Thyroid gland (tissue), 4 donors: ENCODE measurements around the gene SDR9C7. TPM values are rescaled to one million over a fixed set of nuclear protein-coding genes. Genes with fewer than 3 reads are reported as not detected.

Source experiments
- DNase-seq, 2 donors: peaks; one replicate each; pipeline ENCODE4 v3.0.0-alpha.2; 2019
- H3K27ac ChIP-seq, 3 donors: fragments of 200-600 bp; sonication (generic); 1 replicate in 2 of 3; 2 replicates in 1 of 3; pipeline ENCODE4 v1.5.1; 2016 to 2019; ENCODE audit warnings: mild to moderate bottlenecking in 1 of 3, moderate library complexity in 1 of 3
- H3K27me3 ChIP-seq: fragments of 200-600 bp; sonication (generic); one replicate; pipeline ENCODE4 v1.5.1; 2019
- H3K36me3 ChIP-seq, 2 donors: fragments of 200-600 bp; sonication (generic); one replicate each; pipeline ENCODE4 v1.5.1; 2016 to 2019
- H3K4me1 ChIP-seq, 2 donors: fragments of 200-600 bp; sonication (generic); one replicate each; pipeline ENCODE4 v1.5.1; 2017 to 2019
- H3K4me3 ChIP-seq, 3 donors: fragments of 200-600 bp; sonication (generic); replicated peaks in 1 of 3; 1 replicate in 2 of 3; 2 replicates in 1 of 3; pipeline ENCODE4 v1.5.1; 2016; ENCODE audit warnings: mild to moderate bottlenecking in 1 of 3
- H3K9me3 ChIP-seq: fragments of 200-600 bp; sonication (generic); one replicate; pipeline ENCODE4 v1.5.1; 2017
- CTCF ChIP-seq, 6 experiments: fragments of 200-600 bp in 3 of 6; fragments of 450-650 bp in 3 of 6; sonication (generic) in 3 of 6; IDR thresholded peaks; one replicate each; pipeline ENCODE4 v1.5.1; 2016 to 2019; ENCODE audit warnings: antibody characterized with exemption in 6 of 6, mild to moderate bottlenecking in 2 of 6, inconsistent platforms in 1 of 6, moderate library complexity in 1 of 6
- POLR2A ChIP-seq, 2 donors: fragments of 450-650 bp; IDR thresholded peaks; one replicate each; pipeline ENCODE4 v1.6.1; 2017; ENCODE audit warnings: antibody characterized with exemption in 2 of 2, mild to moderate bottlenecking in 2 of 2, moderate library complexity in 1 of 2
- WGBS, 2 donors: methylation state at CpG; one replicate each; pipeline ENCODE4 v1.1.5; 2017; 5-methylcytosine and 5-hydroxymethylcytosine counted together
- intact Hi-C: fragments of 100-400 bp; cut with DNase I; formaldehyde crosslinking; loops from one replicate; pipeline ENCODE4 v1.15.1; 2023
- total RNA-seq, 4 donors: library from RNA; depleted of rRNA; stranded (reverse); fragments of >200 nt; gene quantifications; one replicate each; pipeline ENCODE4 v1.2.3, GENCODE V29; 2016

SDR9C7 gene
- total RNA-seq, 4 donors from 2014 or later, result not detected

GRCh38 chr12:56877195-56878009 lies 56.8 kb downstream of the SDR9C7 start:
- H3K4me3 ChIP-seq, result no peak overlapping the region
- intact Hi-C loops, result no loop called here
- H3K27ac ChIP-seq, result peak overlapping the region in 1 of 3 donors; percentile 52
- 65 to 79% methylated on average over 1 of the region's 1 CpG for WGBS, 2 donors
- no peaks in the 10 kb centered on the region for H3K36me3 ChIP-seq
- TF ChIP-seq POLR2A (IDR thresholded peaks at IDR 0.05) (no peak), CTCF (IDR thresholded peaks at IDR 0.05) (no peak)
- DNase-seq, result no peak
- no peaks in the 10 kb centered on the region for H3K9me3 ChIP-seq
- H3K27me3 ChIP-seq, result no peaks in the 10 kb centered on the region
- H3K4me1 ChIP-seq, result peaks cover 7 to 21% of the 10 kb centered on the region in 2 donors

GRCh38 chr12:56874821-56875220 lies 59.4 kb downstream of the SDR9C7 start:
- WGBS, 2 donors, result 74 to 80% methylated on average over 1 of the region's 1 CpG
- no peaks in the 10 kb centered on the region for H3K9me3 ChIP-seq
- H3K36me3 ChIP-seq, result no peaks in the 10 kb centered on the region
- intact Hi-C loops, result no loop called here
- no peak overlapping the region for H3K4me3 ChIP-seq
- H3K27ac ChIP-seq, result no peak overlapping the region
- no peaks in the 10 kb centered on the region for H3K27me3 ChIP-seq
- DNase-seq, result no peak
- H3K4me1 ChIP-seq, result peaks cover 7 to 16% of the 10 kb centered on the region in 2 donors
- TF ChIP-seq CTCF (IDR thresholded peaks at IDR 0.05), result no peak
- no peak for TF ChIP-seq POLR2A (IDR thresholded peaks at IDR 0.05)

- no peak for TF ChIP-seq CTCF (IDR thresholded peaks at IDR 0.05)
- no peak for TF ChIP-seq POLR2A (IDR thresholded peaks at IDR 0.05)
- H3K27me3 ChIP-seq, result no peaks in the 10 kb centered on the region
- intact Hi-C loops, result no loop called here
- no peak overlapping the region for H3K4me3 ChIP-seq
- H3K9me3 ChIP-seq, result no peaks in the 10 kb centered on the region
- no peak overlapping the region for H3K27ac ChIP-seq
- DNase-seq, result no peak
- WGBS, 2 donors, result 47 to 98% methylated on average over 1 of the region's 1 CpG
- H3K36me3 ChIP-seq, result no peaks in the 10 kb centered on the region
- H3K4me1 ChIP-seq, result peaks cover 7 to 8% of the 10 kb centered on the region in 2 donors
Measured at GRCh38 chr12:56873382-56873781, 60.8 kb downstream of the SDR9C7 start.

Other genes with a start within 250 kb of the SDR9C7 start
- gene PTGES3, start 246.1 kb downstream of the SDR9C7 start, total RNA-seq, result 100 to 1,000 TPM; 101 to 132 (median 124) TPM
- gene NACA, start 209.1 kb downstream of the SDR9C7 start, total RNA-seq, result 1,000 to 10,000 TPM; 1,034 to 1,717 (median 1,154) TPM
- 10 to 100 TPM in 1 of 4 donors, 1 to 10 TPM in 3; 5.8 to 11.7 (median 7.0) TPM for gene PRIM1, start 182.1 kb downstream of the SDR9C7 start, total RNA-seq
- gene HSD17B6, start 171.1 kb downstream of the SDR9C7 start, total RNA-seq, result 100 to 1,000 TPM in 1 of 4 donors, 10 to 100 TPM in 2, 1 to 10 TPM in 1; 4.6 to 109 (median 24.0) TPM
- gene RDH16, start 23.2 kb upstream of the SDR9C7 start, total RNA-seq, result 1 to 10 TPM in 1 of 4 donors, under 1 TPM in 1, not detected in 2; 0.22 to 1.3 TPM
- gene ZBTB39, start 72.1 kb upstream of the SDR9C7 start, total RNA-seq, result 1 to 10 TPM; 4.5 to 8.5 (median 7.4) TPM
- not detected for gene TAC3, start 82.1 kb upstream of the SDR9C7 start, total RNA-seq
- not detected for gene MYO1A, start 115.7 kb upstream of the SDR9C7 start, total RNA-seq
- gene NEMP1, start 144.4 kb upstream of the SDR9C7 start, total RNA-seq, result 10 to 100 TPM in 2 of 4 donors, 1 to 10 TPM in 2; 5.6 to 10.9 (median 9.2) TPM
- gene NAB2, start 154.7 kb upstream of the SDR9C7 start, total RNA-seq, result 10 to 100 TPM; 11.8 to 48.0 (median 16.1) TPM
- 100 to 1,000 TPM in 1 of 4 donors, 10 to 100 TPM in 3; 79.0 to 144 (median 89.8) TPM for gene STAT6, start 177.0 kb upstream of the SDR9C7 start, total RNA-seq
- 100 to 1,000 TPM in 3 of 4 donors, 10 to 100 TPM in 1; 98.5 to 161 (median 118) TPM for gene LRP1, start 194.1 kb upstream of the SDR9C7 start, total RNA-seq
- gene LRP1-AS, start 213.2 kb upstream of the SDR9C7 start, total RNA-seq, result not detected